Measurements from ENCODE around the gene HACD1.

DNA sequence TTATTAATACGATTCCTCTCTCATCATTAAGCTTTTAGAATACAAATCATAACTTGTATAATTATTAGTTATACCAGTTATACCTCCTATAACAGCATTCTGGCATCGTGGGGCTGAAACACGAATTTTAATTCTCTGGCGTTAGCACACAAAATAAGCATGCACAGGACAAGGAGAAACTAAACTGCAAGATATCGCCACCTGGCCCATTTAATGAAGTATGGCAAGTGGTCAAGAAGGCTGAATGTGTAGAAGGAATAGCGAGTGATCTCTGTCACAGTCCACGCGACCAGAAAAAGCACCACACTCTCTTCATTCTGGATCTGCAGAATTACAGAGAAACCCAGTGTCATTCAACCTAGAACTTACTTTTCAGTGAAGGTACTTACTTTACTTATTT lies 18.1 kb downstream of the HACD1 start:
- TF ChIP-seq, protein P1, sequence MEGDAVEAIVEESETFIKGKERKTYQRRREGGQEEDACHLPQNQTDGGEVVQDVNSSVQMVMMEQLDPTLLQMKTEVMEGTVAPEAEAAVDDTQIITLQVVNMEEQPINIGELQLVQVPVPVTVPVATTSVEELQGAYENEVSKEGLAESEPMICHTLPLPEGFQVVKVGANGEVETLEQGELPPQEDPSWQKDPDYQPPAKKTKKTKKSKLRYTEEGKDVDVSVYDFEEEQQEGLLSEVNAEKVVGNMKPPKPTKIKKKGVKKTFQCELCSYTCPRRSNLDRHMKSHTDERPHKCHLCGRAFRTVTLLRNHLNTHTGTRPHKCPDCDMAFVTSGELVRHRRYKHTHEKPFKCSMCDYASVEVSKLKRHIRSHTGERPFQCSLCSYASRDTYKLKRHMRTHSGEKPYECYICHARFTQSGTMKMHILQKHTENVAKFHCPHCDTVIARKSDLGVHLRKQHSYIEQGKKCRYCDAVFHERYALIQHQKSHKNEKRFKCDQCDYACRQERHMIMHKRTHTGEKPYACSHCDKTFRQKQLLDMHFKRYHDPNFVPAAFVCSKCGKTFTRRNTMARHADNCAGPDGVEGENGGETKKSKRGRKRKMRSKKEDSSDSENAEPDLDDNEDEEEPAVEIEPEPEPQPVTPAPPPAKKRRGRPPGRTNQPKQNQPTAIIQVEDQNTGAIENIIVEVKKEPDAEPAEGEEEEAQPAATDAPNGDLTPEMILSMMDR (IDR thresholded peaks at IDR 0.05; ENCODE audit: borderline replicate concordance, extremely low read depth, low read length, poor library complexity, severe bottlenecking), result peak; percentile 29
- TF ChIP-seq EZH2 (IDR thresholded peaks at IDR 0.05; ENCODE audit: borderline replicate concordance, low read depth, low read length, severe bottlenecking), result no peak
